ENCODE data around the gene ATP6V1B1.

The ATP6V1B1 gene

DNA sequence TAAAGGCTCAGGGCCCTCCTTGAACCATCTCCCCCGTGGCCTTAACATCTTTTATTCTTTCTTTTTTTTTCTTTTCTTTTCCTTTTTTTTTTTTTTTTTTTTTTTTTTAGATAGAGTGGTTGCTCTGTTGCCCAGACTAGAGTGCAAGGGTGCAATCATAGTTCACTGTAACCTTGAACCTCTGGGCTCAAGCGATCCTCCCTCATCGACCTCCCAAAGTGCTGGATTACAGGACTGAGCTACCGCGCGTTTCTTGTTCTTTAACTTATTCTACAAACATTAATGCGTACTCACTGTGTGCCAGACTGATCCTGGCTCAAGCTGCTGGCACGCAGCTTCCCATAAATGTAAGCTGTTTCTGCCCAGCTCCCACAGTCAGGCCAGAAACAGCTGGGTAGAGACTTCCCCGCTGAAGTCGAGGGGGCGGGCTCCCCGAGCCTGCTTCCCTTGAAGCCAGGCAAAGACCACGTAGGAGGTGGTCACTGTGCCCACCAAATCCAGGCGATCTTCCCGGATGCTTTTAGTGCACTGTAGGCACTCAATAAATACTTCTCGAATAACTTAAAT lies 29.2 kb upstream of the ATP6V1B1 start:
- TF ChIP-seq MYC (IDR thresholded peaks at IDR 0.05; ENCODE audit: low read depth, low read length) (no peak), POLR2A (IDR thresholded peaks at IDR 0.05; ENCODE audit: extremely low read depth, insufficient read length) (no peak), MAX (IDR thresholded peaks at IDR 0.05; ENCODE audit: low read depth, low read length) (no peak)
- TF ChIP-seq, protein P1, sequence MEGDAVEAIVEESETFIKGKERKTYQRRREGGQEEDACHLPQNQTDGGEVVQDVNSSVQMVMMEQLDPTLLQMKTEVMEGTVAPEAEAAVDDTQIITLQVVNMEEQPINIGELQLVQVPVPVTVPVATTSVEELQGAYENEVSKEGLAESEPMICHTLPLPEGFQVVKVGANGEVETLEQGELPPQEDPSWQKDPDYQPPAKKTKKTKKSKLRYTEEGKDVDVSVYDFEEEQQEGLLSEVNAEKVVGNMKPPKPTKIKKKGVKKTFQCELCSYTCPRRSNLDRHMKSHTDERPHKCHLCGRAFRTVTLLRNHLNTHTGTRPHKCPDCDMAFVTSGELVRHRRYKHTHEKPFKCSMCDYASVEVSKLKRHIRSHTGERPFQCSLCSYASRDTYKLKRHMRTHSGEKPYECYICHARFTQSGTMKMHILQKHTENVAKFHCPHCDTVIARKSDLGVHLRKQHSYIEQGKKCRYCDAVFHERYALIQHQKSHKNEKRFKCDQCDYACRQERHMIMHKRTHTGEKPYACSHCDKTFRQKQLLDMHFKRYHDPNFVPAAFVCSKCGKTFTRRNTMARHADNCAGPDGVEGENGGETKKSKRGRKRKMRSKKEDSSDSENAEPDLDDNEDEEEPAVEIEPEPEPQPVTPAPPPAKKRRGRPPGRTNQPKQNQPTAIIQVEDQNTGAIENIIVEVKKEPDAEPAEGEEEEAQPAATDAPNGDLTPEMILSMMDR (IDR thresholded peaks at IDR 0.05; ENCODE audit: low read depth, low read length): no peak
- no peak for DNase-seq (ENCODE audit: low read depth)
- no peak overlapping the region for H3K4me3 ChIP-seq (ENCODE audit: low read depth, low read length)

- DNase-seq (ENCODE audit: low read depth): peak; percentile 74
- TF ChIP-seq MYC (IDR thresholded peaks at IDR 0.05; ENCODE audit: low read depth, low read length) (no peak), MAX (IDR thresholded peaks at IDR 0.05; ENCODE audit: low read depth, low read length) (no peak), POLR2A (IDR thresholded peaks at IDR 0.05; ENCODE audit: extremely low read depth, insufficient read length) (no peak)
- TF ChIP-seq, protein P1 (IDR thresholded peaks at IDR 0.05; ENCODE audit: low read depth, low read length): no peak
- H3K4me3 ChIP-seq (ENCODE audit: low read depth, low read length): peak overlapping the region; percentile 62
Measured at GRCh38 chr2:70907130-70908057, 28.3 kb upstream of the ATP6V1B1 start.

GRCh38 chr2:70916291-70916690 lies 19.4 kb upstream of the ATP6V1B1 start:
- TF ChIP-seq MAX (IDR thresholded peaks at IDR 0.05; ENCODE audit: low read depth, low read length) (no peak), MYC (IDR thresholded peaks at IDR 0.05; ENCODE audit: low read depth, low read length) (no peak)
- peak; percentile 44 for DNase-seq (ENCODE audit: low read depth)
- no peak overlapping the region for H3K4me3 ChIP-seq (ENCODE audit: low read depth, low read length)

DNA sequence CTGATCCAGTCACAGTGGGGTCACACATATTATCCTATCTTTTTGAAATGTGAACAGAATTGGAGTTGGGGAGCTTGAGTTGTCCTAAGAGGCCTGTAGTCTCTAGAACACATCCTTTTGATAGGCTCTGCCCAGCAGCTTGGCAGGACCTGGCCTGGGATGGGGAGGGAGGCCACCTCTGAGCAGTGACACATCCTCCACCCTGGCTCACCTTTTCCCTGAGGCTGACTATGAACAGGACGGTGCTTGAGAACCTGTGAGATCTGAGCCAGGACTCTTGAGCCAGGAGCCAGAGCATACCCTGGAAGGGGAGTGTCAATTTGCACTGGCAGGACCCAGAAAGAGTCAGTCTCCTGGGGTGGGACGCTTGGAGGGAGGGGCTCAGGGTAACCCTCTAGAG lies 17.7 kb upstream of the ATP6V1B1 start:
- TF ChIP-seq MAX (IDR thresholded peaks at IDR 0.05; ENCODE audit: low read depth, low read length): no peak
- TF ChIP-seq POLR2A (IDR thresholded peaks at IDR 0.05; ENCODE audit: extremely low read depth, insufficient read length): no peak
- TF ChIP-seq, protein P1 (IDR thresholded peaks at IDR 0.05; ENCODE audit: low read depth, low read length): no peak
- TF ChIP-seq MYC (IDR thresholded peaks at IDR 0.05; ENCODE audit: low read depth, low read length): no peak
- H3K4me3 ChIP-seq (ENCODE audit: low read depth, low read length): no peak overlapping the region
- no peak for DNase-seq (ENCODE audit: low read depth)

GRCh38 chr2:70919672-70920366 lies 15.9 kb upstream of the ATP6V1B1 start:
- TF ChIP-seq POLR2A (IDR thresholded peaks at IDR 0.05; ENCODE audit: extremely low read depth, insufficient read length) (no peak), MAX (IDR thresholded peaks at IDR 0.05; ENCODE audit: low read depth, low read length) (peak; percentile 43; the same call in 1 of the 2 replicates), MYC (IDR thresholded peaks at IDR 0.05; ENCODE audit: low read depth, low read length) (peak; percentile 54; the same call in 1 of the 2 replicates)
- TF ChIP-seq, protein P1 (IDR thresholded peaks at IDR 0.05; ENCODE audit: low read depth, low read length): peak; percentile 94
- H3K4me3 ChIP-seq (ENCODE audit: low read depth, low read length): no peak overlapping the region
- DNase-seq (ENCODE audit: low read depth): peak; percentile 82

Data from NB4 (cell line).